ENCODE measurements around the gene NUP85. TPM values are rescaled to one million over a fixed set of nuclear protein-coding genes. Genes with fewer than 3 reads are reported as not detected.

NUP85 gene
- polyA plus RNA-seq, 1 of the 3 experiments (the other 2 are of a cell fraction), result 80.5 TPM

DNA sequence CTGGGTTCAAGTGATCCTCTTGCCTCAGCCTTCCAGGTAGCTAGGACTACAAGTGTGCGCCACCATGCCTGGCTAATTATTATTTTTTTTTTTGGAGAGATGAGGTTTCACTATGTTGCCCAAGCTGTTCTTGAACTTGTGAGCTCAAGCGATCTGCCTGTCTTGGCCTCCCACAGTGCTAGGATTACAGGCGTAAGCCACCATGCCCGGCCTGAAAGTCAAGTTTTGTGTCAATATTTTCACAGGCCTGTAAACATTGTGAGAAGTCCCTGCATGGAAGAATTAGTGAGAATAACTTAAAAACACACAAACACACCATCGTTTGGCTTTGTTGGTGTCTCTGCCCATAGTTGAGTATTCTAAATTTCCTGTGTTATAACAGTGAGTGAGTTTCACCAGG lies 22.2 kb downstream of the NUP85 start:
- no peak for DNase-seq
- WGBS (ENCODE audit: low lambda C conversion rate), result 95% methylated on average over 5 of the region's 5 CpGs
- H3K27ac ChIP-seq (ENCODE audit: low read depth in 2 of 2, low read length in 1 of 2), result no peak overlapping the region
- H3K79me2 ChIP-seq (ENCODE audit: insufficient read depth), result peaks cover 7% of the 10 kb centered on the region; the same call in 1 of the 2 replicates
- no peak overlapping the region for H3K9ac ChIP-seq
- H3K9me3 ChIP-seq, result no peaks in the 10 kb centered on the region
- no peak overlapping the region for H3K4me3 ChIP-seq (ENCODE audit: low read depth in 2 of 2, low read length in 1 of 2)
- H3K4me1 ChIP-seq (ENCODE audit: control insufficient read depth in 1 of 2, insufficient read depth in 2 of 2, low read depth in 1 of 2, low read length in 1 of 2), result no peaks in the 10 kb centered on the region
- H4K20me1 ChIP-seq (ENCODE audit: insufficient read depth), result no peaks in the 10 kb centered on the region
- H3F3A ChIP-seq (replicated peaks; ENCODE audit: insufficient read depth), result no peaks in the 10 kb centered on the region
- H3K36me3 ChIP-seq (replicated peaks in 1 of 2; ENCODE audit: control insufficient read depth in 1 of 2, insufficient read depth in 2 of 2, low read length in 1 of 2), result peaks cover 50 to 60% of the 10 kb centered on the region in 2 experiments
- no peak overlapping the region for H2AFZ ChIP-seq (ENCODE audit: low read depth)
- POLR2A ChIA-PET, result interaction anchor here (0.6 kb wide), 1 partner anchor 24 kb away, joined by 5 read pairs; no protein-coding TSS in a partner anchor
- CTCF ChIA-PET, result interaction anchor here (1.2 to 6.7 kb wide), 4 partner anchors 12 to 197 kb away, joined by 3 to 79 read pairs (median 4); no protein-coding TSS in a partner anchor
- no peaks in the 10 kb centered on the region for H3K9me2 ChIP-seq
- TF ChIP-seq GABPA (IDR thresholded peaks at IDR 0.05; ENCODE audit: low read depth) (no peak), SIN3A (IDR thresholded peaks at IDR 0.05; ENCODE audit: borderline replicate concordance, low read depth, low read length) (no peak), GATA2 (CRISPR knock-in tag; IDR thresholded peaks at IDR 0.05) (no peak), CHD2 (IDR thresholded peaks at IDR 0.05; ENCODE audit: low read length, partially characterized antibody) (no peak), NRF1 (IDR thresholded peaks at IDR 0.05; ENCODE audit: low read depth, low read length) (no peak), FOXJ3 (CRISPR knock-in tag; IDR thresholded peaks at IDR 0.05) (no peak), EZH2phosphoT487 (IDR thresholded peaks at IDR 0.05; ENCODE audit: borderline replicate concordance, low read depth) (no peak)
- TF ChIP-seq, protein P1, sequence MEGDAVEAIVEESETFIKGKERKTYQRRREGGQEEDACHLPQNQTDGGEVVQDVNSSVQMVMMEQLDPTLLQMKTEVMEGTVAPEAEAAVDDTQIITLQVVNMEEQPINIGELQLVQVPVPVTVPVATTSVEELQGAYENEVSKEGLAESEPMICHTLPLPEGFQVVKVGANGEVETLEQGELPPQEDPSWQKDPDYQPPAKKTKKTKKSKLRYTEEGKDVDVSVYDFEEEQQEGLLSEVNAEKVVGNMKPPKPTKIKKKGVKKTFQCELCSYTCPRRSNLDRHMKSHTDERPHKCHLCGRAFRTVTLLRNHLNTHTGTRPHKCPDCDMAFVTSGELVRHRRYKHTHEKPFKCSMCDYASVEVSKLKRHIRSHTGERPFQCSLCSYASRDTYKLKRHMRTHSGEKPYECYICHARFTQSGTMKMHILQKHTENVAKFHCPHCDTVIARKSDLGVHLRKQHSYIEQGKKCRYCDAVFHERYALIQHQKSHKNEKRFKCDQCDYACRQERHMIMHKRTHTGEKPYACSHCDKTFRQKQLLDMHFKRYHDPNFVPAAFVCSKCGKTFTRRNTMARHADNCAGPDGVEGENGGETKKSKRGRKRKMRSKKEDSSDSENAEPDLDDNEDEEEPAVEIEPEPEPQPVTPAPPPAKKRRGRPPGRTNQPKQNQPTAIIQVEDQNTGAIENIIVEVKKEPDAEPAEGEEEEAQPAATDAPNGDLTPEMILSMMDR (IDR thresholded peaks at IDR 0.05), result no peak
- TF ChIP-seq, protein P2, sequence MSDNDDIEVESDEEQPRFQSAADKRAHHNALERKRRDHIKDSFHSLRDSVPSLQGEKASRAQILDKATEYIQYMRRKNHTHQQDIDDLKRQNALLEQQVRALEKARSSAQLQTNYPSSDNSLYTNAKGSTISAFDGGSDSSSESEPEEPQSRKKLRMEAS (IDR thresholded peaks at IDR 0.05; ENCODE audit: low read depth), result no peak
- TF ChIP-seq, protein P3, sequence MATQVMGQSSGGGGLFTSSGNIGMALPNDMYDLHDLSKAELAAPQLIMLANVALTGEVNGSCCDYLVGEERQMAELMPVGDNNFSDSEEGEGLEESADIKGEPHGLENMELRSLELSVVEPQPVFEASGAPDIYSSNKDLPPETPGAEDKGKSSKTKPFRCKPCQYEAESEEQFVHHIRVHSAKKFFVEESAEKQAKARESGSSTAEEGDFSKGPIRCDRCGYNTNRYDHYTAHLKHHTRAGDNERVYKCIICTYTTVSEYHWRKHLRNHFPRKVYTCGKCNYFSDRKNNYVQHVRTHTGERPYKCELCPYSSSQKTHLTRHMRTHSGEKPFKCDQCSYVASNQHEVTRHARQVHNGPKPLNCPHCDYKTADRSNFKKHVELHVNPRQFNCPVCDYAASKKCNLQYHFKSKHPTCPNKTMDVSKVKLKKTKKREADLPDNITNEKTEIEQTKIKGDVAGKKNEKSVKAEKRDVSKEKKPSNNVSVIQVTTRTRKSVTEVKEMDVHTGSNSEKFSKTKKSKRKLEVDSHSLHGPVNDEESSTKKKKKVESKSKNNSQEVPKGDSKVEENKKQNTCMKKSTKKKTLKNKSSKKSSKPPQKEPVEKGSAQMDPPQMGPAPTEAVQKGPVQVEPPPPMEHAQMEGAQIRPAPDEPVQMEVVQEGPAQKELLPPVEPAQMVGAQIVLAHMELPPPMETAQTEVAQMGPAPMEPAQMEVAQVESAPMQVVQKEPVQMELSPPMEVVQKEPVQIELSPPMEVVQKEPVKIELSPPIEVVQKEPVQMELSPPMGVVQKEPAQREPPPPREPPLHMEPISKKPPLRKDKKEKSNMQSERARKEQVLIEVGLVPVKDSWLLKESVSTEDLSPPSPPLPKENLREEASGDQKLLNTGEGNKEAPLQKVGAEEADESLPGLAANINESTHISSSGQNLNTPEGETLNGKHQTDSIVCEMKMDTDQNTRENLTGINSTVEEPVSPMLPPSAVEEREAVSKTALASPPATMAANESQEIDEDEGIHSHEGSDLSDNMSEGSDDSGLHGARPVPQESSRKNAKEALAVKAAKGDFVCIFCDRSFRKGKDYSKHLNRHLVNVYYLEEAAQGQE (IDR thresholded peaks at IDR 0.05; ENCODE audit: low read depth, low read length), result no peak
- no peaks in the 10 kb centered on the region for H3K27me3 ChIP-seq (ENCODE audit: insufficient read depth)
- no peak overlapping the region for H3K4me2 ChIP-seq

DNA sequence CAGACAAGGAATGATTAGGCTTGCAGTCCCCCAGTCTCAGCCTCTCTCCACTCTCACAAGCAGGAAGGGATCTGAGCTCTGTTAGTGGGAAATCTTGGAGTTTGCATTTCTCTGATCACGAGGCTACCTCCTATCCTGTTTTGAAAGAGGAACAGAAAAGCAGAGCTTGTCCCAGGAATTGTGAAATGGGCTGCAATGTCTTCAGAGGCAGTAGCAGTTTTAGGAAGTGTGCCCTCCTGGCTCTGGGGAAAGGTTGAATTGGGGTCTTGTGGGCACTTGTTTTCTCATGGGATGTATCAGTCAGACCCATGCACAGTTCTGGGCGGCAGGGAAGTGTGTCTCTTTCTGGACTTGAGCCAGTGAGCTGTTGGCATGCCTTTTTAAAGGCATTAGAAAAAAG lies 22.8 kb downstream of the NUP85 start:
- CTCF ChIA-PET, result interaction anchor here (0.6 to 6.7 kb wide), 6 partner anchors 11 to 197 kb away, joined by 3 to 79 read pairs (median 4); no protein-coding TSS in a partner anchor
- no peaks in the 10 kb centered on the region for H3K9me2 ChIP-seq
- WGBS (ENCODE audit: low lambda C conversion rate), result 92% methylated on average over 2 of the region's 2 CpGs

More for the DNA sequence above, 22.8 kb downstream of the NUP85 start:
- no peaks in the 10 kb centered on the region for H3K27me3 ChIP-seq (ENCODE audit: insufficient read depth)
- peaks cover 55 to 65% of the 10 kb centered on the region in 2 experiments for H3K36me3 ChIP-seq (replicated peaks in 1 of 2; ENCODE audit: control insufficient read depth in 1 of 2, insufficient read depth in 2 of 2, low read length in 1 of 2)
- H3K4me2 ChIP-seq, result no peak overlapping the region
- H4K20me1 ChIP-seq (ENCODE audit: insufficient read depth), result no peaks in the 10 kb centered on the region
- H3K79me2 ChIP-seq (ENCODE audit: insufficient read depth), result peaks cover 7% of the 10 kb centered on the region; the same call in 1 of the 2 replicates
- no peak overlapping the region for H3K4me3 ChIP-seq (ENCODE audit: low read depth in 2 of 2, low read length in 1 of 2)
- TF ChIP-seq RCOR1 (IDR thresholded peaks at IDR 0.05; ENCODE audit: low read length), result no peak
- TF ChIP-seq MXI1 (IDR thresholded peaks at IDR 0.05; ENCODE audit: low read depth, low read length), result no peak
- TF ChIP-seq SMC3 (IDR thresholded peaks at IDR 0.05; ENCODE audit: low read depth, low read length), result no peak
- no peaks in the 10 kb centered on the region for H3F3A ChIP-seq (replicated peaks; ENCODE audit: insufficient read depth)
- H3K27ac ChIP-seq (ENCODE audit: low read depth in 2 of 2, low read length in 1 of 2), result no peak overlapping the region
- H2AFZ ChIP-seq (ENCODE audit: low read depth), result no peak overlapping the region
- no peaks in the 10 kb centered on the region for H3K4me1 ChIP-seq (ENCODE audit: control insufficient read depth in 1 of 2, insufficient read depth in 2 of 2, low read depth in 1 of 2, low read length in 1 of 2)
- H3K9ac ChIP-seq, result no peak overlapping the region
- DNase-seq, result no peak
- no peaks in the 10 kb centered on the region for H3K9me3 ChIP-seq
- POLR2A ChIA-PET, result interaction anchor here (0.6 to 1.0 kb wide), 2 partner anchors 25 to 42 kb away, joined by 3 to 5 read pairs; no protein-coding TSS in a partner anchor

Measured in SK-N-SH (cell line).